GM19043 (cell line): ENCODE data around the gene MDGA2.
"Not testable (repeated sequence)": the region's sequence is repeated elsewhere in the genome, so short reads cannot be mapped to it uniquely, and the experiment has no call there.

ENCODE experiments used
- ATAC-seq: cut with Tn5 transposase; IDR thresholded peaks from one replicate; pipeline ENCODE4 v1.9.1; 2021; ENCODE audit warnings: low read depth; ENCODE audit not compliant: unreplicated experiment

The MDGA2 gene

DNA sequence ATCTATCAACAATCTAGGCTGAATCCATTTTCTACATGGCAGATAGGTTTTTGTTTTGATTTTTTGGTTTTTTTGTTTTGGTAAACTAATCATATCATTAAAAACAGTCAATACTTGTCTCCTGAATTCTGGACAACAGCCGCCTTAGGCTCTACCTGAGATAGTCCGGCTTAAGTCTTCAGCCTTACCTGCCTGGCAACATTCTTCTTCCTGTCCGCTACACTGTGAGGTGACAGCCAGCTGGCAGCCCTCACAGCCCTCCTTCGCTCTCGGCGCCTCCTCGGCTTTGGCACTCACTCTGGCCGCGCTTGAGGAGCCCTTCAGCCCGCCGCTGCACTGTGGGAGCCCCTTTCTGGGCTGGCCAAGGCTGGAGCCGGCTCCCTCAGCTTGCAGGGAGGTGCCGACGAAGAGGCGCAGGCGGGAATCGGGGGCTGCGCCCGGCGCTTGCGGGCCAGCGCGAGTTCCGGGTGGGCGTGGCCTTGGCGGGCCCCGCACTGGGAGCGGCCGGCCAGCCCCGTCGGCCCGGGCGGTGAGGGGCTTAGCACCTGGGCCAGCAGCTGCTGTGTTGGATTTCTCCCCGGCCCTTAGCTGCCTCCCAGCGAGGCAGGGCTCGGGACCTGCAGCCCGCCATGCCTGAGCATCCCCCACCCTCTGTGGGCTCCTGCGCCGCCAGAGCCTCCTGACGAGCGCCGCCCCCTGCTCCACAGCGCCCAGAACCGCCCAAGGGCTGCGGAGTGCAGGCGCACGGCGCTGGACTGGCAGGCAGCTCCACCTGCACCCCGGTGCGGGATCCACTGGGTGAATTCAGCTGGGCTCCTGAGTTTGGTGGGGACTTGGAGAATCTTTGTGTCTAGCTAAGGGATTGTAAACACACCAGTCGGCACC lies 49.0 kb downstream of the MDGA2 start:
- no peak for ATAC-seq

DNA sequence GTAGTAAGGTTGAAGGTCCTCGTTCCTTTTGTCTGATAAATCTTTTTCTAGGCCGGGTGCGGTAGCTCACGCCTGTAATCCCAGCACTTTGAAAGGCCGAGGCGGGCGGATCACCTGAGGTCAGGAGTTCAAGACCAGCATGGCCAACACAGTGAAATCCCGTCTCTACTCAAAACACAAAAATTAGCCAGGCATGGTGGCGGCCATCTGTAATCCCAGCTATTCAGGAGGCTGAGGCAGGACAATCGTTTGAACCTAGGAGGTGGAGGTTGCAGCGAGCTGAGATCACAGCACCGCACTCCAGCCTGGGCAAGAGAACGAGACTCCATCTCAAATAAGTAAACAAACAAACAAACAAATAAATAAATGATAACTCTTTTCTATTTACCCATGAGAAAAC lies 51.3 kb downstream of the MDGA2 start:
- not testable (repeated sequence) for ATAC-seq

DNA sequence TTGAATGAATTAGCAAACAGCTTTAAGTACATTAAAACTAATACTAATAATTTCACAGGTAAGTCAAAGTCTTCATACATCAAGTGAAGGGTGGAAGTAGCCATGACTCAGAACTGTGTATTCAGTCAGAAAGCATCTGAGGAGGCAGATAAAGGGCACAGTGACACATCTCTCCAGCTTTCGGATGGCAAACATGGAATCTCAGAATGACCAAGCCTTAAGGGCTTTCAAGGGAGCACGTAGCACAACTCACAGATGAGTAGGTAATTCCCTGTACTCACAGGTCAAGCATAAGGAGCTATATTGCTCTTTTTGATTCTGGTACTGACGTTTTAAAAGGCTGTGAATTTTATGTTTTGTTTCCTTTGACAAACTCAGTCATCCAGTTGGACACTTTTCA lies 56.0 kb downstream of the MDGA2 start:
- no peak for ATAC-seq

DNA sequence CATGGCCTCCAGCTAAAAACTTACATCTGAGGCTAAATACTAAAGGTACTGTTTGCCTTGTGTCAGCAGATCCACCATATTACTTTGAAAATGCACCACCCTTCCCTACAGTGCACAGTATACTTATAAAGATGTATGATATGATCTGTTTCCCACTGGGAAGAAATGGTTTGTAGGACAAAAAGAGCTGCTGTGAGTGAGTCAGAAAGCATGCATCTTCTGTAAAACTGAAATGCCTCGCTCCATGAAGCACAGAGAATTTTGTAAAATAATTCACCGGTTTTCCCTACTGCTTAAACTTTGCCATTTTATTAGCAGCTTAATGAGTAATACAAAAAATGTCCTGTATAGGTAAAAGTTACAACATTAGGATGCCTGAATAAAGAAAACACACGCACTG lies 68.8 kb downstream of the MDGA2 start:
- ATAC-seq, result no peak

DNA sequence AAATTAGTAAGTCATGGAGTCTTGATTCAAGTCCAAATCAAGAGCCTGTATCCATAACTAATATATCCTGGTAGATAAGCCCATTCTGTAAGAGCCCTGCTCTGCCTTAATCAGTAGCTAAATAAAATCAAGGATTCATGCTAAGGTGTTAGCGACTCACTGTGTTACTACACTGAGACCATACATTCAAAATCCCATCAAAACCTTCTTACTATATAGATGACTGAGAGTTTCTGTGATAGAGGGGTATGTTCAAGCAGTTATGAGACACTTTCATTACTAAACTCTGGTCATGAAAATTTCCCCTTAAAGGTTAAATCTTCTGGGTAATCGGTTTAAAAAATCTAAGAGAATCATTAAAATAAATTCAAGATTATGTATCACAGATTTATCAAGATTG lies 78.5 kb downstream of the MDGA2 start:
- no peak for ATAC-seq

DNA sequence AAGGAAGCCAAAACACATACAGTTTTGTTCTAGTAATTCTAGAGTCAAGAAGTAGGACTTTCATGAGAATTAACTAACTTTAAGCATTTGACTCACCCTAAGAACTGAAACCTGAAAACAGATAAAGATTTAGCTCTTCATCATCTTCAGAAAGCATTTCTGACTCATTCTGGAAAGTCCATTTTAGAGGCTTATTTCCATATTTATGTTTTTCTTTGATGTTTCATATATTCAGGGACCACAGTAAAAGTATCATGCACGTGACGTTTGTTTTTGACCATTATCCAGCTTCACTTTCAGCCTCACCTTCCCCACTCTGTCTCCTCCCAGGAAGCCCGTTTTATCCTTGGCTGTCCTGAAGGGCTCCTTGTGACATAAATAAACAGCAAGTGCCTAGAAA lies 79.2 kb downstream of the MDGA2 start:
- ATAC-seq, result peak; percentile 57

DNA sequence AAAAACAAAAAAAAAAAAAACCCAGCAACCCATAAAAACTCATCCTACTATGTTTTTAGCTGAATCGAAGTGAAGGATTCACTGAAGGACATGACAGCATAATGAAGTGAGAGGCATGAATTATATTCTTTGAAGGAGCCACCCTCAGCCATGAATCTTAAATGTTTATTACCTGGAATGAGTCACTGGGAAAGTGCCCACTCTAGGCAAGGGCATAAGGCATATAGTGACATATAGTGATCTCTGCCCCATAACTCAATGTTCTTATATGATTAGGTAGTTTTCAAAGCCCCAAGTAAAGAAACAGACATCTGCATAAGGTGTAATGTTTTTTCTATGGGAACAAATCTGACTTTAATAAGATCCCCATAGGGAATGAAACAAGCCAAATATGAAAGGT lies 79.9 kb downstream of the MDGA2 start:
- ATAC-seq, result no peak

DNA sequence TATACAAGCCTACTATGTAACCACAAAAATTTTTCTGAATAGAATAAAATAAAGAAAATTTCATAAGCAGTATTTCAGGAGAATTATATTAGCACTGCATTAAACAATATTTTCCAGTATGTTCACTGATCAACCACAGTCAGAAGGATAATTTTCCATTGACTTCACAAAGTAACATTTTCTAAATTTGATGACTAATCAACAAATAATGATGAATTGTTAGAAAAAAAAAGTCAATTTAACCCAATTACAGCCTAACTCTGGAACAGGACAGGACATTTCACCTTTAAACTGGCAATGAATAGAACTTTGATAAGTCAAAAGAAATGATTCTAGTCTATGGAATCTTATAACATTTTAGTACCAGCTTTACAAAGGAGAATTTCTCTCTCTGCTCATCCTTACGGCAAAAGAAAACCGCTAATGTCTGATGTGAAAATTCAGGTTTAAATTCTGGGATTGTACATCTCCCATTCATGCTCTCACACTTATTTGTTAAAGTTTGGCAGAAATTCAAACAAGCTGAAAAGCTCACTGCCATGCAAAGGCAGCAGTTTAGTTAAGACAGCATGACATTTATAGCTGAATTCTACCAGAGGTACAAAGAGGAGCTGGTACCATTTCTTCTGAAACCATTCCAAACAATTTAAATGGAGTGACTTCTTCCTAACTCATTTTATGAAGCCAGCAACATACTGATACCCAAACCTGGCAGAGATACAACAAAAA lies 84.5 kb downstream of the MDGA2 start:
- ATAC-seq, result no peak

DNA sequence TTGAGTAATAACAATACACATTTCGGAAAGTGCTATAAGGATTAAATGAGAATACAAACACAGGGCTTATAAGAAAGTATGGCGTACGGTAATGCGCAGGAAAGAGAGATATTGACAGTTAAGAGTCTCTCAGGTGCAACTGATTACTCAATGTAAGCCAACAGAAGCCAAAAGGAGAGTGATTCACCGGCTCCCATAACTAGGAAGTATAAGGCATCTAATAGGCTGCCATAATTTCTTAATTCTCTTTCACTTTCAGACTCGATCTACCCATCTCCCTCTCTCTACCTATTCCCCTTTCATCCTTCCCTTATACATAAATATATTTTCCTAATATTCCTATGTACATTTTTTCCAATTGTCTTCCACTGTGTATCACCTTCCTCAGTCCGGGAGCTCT lies 90.0 kb downstream of the MDGA2 start:
- no peak for ATAC-seq

DNA sequence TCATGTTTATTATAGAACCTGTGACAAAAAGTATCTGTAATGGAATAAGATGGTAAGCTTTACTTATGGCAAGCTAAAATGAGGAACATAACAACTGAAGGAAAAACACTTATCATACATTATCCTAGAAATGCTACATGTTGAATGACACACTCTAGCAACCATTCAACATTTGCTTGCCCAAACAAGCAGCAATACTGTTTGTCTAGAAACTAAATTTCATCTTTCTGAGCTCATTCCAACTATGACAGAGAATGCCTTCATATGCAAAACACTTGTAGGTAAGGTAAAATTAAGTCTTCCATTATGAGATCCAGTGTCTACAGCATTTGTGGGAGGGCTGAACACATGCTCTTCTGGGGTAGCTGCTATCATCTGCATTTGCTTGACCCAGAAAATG lies 108.1 kb downstream of the MDGA2 start:
- ATAC-seq, result no peak

DNA sequence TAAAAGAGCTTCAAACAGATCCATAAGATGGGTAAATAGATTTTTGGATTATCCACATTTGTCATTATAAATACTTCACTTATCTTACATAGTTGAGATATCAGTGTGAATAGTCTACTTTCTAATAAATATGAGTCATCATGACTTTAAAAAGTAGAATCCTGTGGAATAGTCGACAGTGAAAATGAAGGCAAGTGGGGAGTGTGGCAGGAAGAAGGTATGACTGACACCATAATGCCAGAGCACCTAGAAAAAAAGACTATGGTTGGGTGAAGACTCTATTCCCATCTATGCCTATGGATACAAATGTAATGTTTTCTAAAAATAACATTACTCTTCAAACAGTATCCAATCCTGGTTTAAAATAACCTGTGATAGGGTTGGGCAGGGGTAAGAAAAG lies 117.5 kb downstream of the MDGA2 start:
- no peak for ATAC-seq

DNA sequence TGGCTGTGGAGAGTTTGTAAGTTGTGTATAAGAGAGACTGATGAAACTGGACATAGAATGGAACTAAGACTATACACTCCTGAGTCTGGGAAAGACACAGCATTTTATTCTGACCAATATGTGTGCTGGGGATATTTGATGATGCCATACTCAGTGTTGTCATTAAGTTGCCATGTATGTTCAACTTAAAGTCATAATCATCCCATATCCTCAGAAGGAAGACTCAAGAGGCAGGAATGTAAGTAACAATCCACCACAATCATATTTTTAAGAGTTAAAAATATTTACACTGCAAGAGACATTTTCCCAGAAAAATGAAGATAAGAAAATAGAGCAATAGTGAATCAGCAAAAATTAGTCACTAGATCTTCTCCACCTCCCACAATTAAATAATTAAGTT lies 120.1 kb downstream of the MDGA2 start:
- ATAC-seq, result no peak

DNA sequence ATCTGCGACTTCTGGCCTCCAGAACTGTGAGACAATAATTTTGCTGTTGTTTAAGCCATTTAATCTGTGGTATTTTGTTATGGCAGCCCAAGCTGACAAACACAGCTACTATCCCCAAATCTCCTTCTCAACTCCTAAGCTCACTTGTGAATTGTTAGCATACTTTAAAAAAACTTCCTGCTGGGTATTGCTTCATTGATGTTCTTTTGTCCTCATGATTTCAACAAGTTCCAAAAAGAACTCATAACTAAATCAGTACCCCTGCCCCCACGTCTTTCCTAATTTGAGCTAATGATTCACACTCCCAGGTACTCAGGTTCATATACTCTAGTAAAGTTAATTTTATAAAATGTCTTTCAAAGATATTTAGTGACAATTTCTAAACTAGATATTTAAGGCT lies 125.5 kb downstream of the MDGA2 start:
- ATAC-seq, result no peak

DNA sequence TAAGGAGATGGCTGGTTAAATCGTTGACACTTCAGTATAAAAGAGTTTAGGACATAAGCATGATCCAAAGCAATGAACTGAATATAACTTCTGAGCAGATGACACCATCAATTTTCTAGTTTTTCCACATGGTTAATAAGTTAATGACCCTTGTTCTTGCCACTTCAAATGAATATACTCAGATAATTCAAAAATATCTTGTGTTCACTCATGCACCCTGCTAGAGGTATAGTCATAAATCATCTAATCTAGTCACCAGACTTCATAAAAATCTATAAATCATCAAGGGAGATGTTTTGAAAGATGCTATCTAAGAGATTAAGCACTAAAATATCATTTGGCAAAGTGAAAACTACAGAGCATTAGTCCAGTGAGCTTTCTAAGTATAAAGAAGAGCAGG lies 131.9 kb downstream of the MDGA2 start:
- no peak for ATAC-seq

DNA sequence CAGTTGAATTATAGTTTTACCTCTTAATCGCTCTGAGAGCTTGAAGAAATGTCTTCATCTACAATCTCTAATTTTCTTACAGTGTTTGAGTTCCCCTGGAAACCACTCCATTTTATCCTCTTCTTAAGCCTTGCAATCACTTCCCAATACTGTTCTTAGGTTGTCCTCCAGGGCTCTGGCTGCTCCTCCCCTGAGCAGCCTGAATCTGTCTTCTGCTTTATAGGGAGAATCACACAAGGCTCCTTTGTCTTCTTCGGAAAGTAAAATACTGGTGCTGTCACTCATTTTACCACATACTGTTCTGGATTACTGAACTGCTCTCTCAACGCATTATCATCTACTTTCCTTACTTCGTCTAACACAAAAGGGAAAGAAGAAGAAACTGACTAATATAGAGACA lies 133.7 kb downstream of the MDGA2 start:
- no peak for ATAC-seq

DNA sequence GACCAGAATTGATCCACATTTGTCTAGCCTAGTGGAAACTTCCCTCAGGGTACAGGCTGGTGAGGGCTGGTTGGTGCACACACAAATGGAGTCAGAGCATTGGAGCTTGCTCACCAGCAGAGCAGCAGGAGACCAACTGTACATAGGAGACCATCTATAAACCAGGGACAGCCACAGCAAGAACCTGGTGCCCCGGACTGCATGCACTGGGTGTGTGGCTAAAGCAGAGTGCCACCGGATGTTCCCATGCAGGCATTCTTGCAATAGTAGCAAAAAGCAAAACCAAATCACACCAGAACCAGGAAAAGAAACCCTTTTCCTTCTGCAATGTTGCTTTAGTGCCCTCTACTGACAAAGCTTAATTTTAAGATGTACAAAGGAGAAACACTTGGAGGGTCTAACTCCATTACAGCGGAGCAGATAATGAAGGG lies 136.4 kb downstream of the MDGA2 start:
- no peak for ATAC-seq

DNA sequence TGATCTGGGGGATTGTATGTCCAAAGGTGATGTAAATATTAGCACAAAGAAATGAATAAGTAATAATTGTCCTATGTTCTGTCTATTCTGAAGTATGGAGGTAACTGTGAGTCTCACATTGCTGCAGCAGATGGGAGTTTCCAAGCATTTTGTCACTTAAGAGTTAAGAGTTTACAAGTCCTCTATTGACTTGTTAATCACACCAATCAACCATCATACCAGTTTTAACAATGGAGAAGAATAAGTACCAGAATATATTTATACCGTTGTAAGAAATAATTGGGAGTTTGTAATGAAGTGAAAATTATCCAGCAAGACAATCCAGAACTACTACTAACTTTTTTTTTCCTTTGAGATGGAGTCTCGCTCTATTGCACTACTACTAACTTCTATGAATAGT lies 139.1 kb downstream of the MDGA2 start:
- ATAC-seq, result no peak

DNA sequence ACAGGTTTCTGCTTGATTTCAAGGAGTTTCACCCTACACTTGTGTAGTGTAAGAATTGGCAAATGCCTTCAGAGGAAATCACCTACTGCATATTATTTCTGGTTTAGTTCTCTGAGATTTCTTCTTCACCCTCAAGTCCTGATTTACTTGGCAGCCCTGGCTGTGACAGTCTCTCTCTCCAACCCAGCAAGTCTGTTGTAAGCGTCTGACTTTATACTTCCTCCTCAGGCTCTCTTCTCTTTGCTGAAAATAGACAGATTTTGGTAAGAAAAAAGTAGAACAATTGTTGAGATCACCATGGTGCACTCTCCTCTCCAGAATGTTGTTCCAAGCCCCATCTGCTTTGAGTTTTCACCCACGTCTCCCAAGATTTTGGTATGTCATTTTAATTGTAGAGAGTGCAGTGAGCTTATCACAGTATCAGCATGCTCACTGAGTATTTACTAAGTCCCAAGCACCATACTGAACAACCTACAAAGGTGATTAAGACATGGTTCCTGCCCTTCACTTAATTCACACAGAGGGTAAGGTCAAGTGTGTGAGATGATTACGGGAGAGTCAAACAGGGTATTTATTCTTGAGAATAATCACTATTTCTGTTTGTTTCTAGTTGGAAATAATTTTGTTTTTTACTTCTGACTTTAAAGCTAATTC lies 148.7 kb downstream of the MDGA2 start:
- ATAC-seq, result no peak

DNA sequence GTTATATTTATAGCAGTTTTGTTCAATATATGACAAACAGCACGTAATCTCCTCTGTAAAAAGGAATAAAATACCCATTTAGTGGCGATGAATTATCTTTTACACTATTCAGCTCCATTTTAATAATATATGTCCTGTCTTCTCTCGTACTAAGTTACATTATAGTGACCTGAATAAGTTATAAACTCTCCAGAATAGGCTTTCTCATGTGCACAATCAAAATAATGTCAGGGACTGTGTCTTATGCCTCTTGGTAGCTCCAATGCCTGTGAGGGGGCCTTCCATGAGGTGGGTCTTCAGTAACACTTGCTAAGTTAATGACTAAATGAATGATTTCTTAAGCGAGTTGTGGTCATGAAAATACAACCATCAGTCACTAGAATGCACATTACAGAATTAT lies 150.9 kb downstream of the MDGA2 start:
- ATAC-seq, result no peak

DNA sequence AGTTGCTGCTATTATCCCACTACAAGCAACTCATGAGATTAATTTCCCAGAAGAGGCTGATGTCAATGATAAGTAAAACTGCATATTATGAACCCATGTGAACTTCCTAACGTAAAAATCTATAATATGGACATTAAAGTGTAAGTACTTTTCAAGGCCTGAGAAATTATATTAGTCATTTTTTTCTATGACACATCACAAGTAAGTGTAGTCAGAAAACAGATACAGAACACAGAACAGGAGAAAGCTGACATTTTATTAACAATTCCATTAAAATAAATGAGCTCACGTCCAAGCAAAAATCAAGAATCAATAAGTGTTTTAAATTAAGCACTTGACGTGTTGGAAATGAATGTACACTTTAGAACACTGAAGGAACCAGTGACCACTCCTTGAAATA lies 155.0 kb downstream of the MDGA2 start:
- ATAC-seq, result no peak

DNA sequence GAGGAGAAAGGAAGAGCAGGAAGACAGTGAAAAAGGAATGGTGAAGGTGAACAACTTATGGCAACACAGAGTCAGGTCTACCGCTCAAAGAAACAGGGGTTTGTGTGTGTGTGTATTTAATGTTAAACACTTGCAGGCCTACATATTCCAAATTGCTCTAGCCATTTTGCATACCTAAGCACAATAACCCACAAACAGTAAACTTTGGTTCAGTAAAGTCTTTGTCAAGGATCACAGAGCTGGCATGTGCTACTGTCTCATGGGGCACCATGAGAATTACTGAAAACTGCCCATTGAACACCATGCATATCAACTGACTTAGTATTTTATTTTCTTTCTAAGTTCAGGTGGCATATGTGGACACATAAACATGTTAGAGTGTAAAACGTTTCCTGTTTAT lies 163.6 kb downstream of the MDGA2 start:
- no peak for ATAC-seq

DNA sequence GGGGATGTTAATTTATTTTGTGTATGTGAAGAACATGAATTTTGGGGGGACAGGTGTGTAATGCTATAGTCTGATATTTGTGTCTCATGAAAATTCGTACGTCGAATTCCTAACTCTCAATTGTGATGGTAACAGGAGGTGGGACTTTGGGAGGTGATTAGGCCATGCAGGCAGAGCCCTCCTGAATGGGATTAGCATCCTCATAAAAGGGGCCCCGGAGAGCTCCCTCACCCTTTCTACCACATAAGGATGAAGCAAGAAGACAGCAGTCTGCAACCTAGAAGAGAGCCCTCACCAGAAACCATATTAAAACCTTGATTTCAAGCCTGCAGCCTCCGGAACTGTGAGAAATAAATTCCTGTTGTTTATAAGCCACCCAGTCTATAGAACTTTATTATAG lies 165.4 kb downstream of the MDGA2 start:
- no peak for ATAC-seq
